ENCODE data around the gene TRMT2A.
A peak's percentile ranks its signal among the peaks of the same experiment; 100 is the strongest.

TRMT2A gene

DNA sequence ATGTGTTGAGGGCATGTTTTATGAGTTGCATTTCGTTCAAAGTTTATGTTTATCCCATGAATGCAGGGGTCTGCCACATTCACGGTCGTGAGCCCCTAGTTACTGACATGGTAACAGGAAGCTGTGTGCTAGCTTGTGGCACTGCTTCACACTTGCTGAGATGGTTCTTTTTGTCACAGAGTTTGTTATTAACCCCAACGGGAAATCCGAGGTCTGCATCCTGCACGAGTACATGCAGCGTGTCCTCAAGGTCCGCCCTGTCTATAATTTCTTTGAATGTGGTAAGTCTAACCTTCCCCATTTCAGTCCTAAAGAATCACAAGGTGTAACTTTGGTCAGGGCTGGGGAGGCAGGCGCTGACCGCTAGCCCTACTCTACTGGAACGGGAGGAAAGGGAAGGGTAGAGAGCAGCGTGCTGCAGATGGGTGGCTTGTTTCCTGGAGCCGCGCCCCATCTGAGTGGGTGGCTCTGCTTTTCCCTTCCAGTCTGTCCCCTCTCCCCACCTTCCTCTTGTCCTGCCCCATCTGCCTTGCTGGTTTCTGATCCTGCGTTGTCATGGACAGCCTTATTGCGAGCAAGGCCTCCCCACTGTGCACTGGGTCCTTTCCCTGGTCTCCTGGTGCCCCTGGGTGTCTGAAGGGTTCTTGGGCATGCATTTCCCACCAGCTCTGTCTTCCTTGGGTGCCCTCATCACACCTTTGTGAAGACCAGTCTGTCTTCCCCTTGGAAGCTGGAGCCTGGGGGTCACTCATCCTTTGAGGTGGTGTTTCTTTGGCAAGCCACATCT is 25.1 kb downstream of the TRMT2A start:
- Histone ChIP-seq H3K4me1 (peaks cover 0 to 18% (median 6%) of the 10 kb centered on the region in 10 experiments; a peak in 10 of 20 replicates), H3K9me3 (replicated peaks in 1 of 11) (no peaks in the 10 kb centered on the region), H4K20me1 (peaks cover 0 to 100% (median 84%) of the 10 kb centered on the region in 11 experiments; a peak in 19 of 22 replicates), H3K27me3 (no peaks in the 10 kb centered on the region), H3K4me2 (no peak overlapping the region), H3K4me3 (no peak overlapping the region), H3K36me3 (peaks cover 100% of the 10 kb centered on the region in 11 experiments), H3K27ac (no peak overlapping the region), H3K9ac (no peak overlapping the region; a peak in 1 of 22 replicates)
- no peak for TF ChIP-seq Cebpa-rat (IDR thresholded peaks at IDR 0.05)

DNA sequence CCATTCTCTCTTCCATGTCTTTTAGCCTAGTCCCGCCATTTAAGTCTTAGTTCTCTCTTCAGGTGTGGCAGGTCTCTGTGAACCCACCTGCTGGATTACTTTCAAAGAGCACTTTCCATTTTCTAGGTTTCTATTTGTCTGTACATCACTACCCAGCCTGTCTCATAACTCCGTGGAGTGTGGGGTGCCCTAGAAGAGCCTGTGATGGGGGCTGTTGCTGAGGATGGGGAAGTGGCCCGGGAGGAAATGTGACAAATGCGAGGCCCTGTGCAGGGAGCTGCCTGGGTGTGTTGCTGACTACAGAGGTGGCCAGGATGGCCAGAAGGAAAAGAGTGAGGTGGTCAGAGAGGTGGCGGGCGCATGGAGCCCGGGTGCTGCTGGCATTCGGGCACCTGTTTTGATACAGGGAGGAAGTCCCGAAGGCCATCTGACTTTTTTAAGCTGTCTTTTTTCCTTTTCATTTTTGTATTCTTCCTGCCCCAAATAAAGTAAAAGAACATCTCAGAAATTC is 26.2 kb downstream of the TRMT2A start:
- Histone ChIP-seq H3K4me2 (peak overlapping the region in 3 of 11 experiments; percentile 19 to 33 (median 31); a peak in 4 of 22 replicates), H3K9me3 (replicated peaks in 1 of 11) (no peaks in the 10 kb centered on the region), H3K27me3 (no peaks in the 10 kb centered on the region), H3K9ac (peak overlapping the region in 3 of 11 experiments; percentile 12 to 28 (median 26); a peak in 6 of 22 replicates), H4K20me1 (peaks cover 0 to 100% (median 92%) of the 10 kb centered on the region in 11 experiments; a peak in 20 of 22 replicates), H3K4me3 (no peak overlapping the region), H3K4me1 (peaks cover 0 to 18% (median 6%) of the 10 kb centered on the region in 10 experiments; a peak in 10 of 20 replicates), H3K36me3 (peaks cover 100% of the 10 kb centered on the region in 11 experiments), H3K27ac (no peak overlapping the region)
- no peak for TF ChIP-seq Cebpa-rat (IDR thresholded peaks at IDR 0.05)

GRCh38 chr22:20089977-20090729 is 26.9 kb downstream of the TRMT2A start:
- Histone ChIP-seq H3K9ac (peak overlapping the region in 3 of 11 experiments; percentile 6 to 29 (median 12); a peak in 1 of 22 replicates), H4K20me1 (peaks cover 1 to 100% (median 95%) of the 10 kb centered on the region in 11 experiments; a peak in 20 of 22 replicates), H3K36me3 (peaks cover 98 to 100% (median 100%) of the 10 kb centered on the region in 11 experiments), H3K9me3 (replicated peaks in 1 of 11) (no peaks in the 10 kb centered on the region), H3K4me3 (no peak overlapping the region), H3K4me2 (peak overlapping the region in 3 of 11 experiments; percentile 19 to 33 (median 31); a peak in 4 of 22 replicates), H3K4me1 (peaks cover under 1 to 18% (median 7%) of the 10 kb centered on the region in 10 experiments; a peak in 18 of 20 replicates), H3K27ac (no peak overlapping the region), H3K27me3 (no peaks in the 10 kb centered on the region)
- no peak for TF ChIP-seq Cebpa-rat (IDR thresholded peaks at IDR 0.05)

GRCh38 chr22:20089226-20089976 is 27.6 kb downstream of the TRMT2A start:
- H3K36me3 ChIP-seq = peaks cover 90 to 100% (median 95%) of the 10 kb centered on the region in 11 experiments

GRCh38 chr22:20088263-20088648 is 28.8 kb downstream of the TRMT2A start:
- H3K27me3 ChIP-seq = no peaks in the 10 kb centered on the region
- peaks cover 20 to 36% (median 26%) of the 10 kb centered on the region in 10 experiments for H3K4me1 ChIP-seq
- no peak overlapping the region for H3K4me3 ChIP-seq
- no peak overlapping the region for H3K27ac ChIP-seq
- H4K20me1 ChIP-seq = peaks cover 20 to 100% (median 97%) of the 10 kb centered on the region in 11 experiments; a peak in 21 of 22 replicates
- H3K36me3 ChIP-seq = peaks cover 79 to 100% (median 85%) of the 10 kb centered on the region in 11 experiments
- no peak overlapping the region for H3K4me2 ChIP-seq
- H3K9ac ChIP-seq = no peak overlapping the region
- TF ChIP-seq Cebpa-rat (IDR thresholded peaks at IDR 0.05) = no peak
- no peaks in the 10 kb centered on the region for H3K9me3 ChIP-seq (replicated peaks in 1 of 11)

More at GRCh38 chr22:20089226-20089976, 27.6 kb downstream of the TRMT2A start:
- H3K27ac ChIP-seq = no peak overlapping the region
- peaks cover 8 to 24% (median 14%) of the 10 kb centered on the region in 10 experiments for H3K4me1 ChIP-seq
- no peaks in the 10 kb centered on the region for H3K27me3 ChIP-seq
- peak overlapping the region in 3 of 11 experiments; percentile 4 to 6 (median 4); a peak in 2 of 22 replicates for H3K9ac ChIP-seq
- H3K4me2 ChIP-seq = no peak overlapping the region
- no peak overlapping the region for H3K4me3 ChIP-seq
- H4K20me1 ChIP-seq = peaks cover 9 to 100% (median 97%) of the 10 kb centered on the region in 11 experiments; a peak in 21 of 22 replicates
- TF ChIP-seq Cebpa-rat (IDR thresholded peaks at IDR 0.05) = no peak
- H3K9me3 ChIP-seq (replicated peaks in 1 of 11) = no peaks in the 10 kb centered on the region

DNA sequence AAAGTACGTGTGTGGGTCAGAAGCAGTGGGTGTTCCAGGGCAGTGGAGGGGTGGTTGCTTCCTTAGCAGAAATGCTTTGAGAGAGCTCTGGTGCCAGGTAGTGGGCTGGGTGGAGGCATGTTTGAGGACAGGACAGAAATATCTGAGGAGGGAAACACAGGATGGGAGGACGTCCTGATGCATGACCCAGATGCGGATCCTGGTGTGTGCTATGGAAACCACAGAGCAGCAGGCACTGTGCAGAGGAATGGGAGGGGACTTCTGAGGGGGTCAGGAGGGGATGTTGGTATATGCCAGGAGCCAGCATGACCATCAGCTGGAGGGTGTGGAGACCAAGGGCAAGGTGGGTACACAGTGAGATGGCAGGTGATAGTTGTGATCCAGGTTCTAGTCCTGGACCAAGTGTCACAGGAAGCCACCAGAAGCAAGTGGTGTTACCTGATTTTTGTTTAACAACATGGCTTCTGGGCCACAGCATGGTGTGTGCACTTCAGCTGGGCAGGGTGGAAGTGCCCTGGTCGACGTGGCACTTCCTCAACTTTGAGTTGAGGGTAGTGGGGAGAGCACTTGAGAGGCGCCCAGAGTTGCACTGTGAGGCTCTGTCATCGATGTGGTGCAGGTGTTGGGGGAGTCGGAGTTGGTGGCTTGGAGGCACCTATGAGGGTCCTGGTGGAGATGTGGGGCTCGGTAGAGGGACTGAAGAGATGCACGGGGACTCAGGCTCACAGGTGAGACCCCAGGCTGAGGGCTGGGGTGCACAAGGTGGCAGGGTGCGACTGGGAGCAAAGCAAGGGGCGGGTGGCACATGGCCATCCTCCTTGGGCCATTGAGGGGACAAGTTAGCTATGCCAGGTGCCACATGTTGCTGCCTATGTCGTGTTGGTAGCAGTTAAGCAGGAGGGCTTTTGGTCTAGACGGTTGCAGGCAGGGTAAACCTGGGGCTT is 29.4 kb downstream of the TRMT2A start:
- Histone ChIP-seq H3K27ac (no peak overlapping the region), H3K36me3 (peaks cover 72 to 100% (median 81%) of the 10 kb centered on the region in 11 experiments), H3K9me3 (replicated peaks in 1 of 11) (no peaks in the 10 kb centered on the region), H3K4me3 (no peak overlapping the region), H3K9ac (0 out of 22 replicates have a peak overlapping the region, but pooled peaks of 2 of the 11 experiments have one; percentile 3 to 4), H3K4me1 (peaks cover 26 to 42% (median 32%) of the 10 kb centered on the region in 10 experiments), H3K4me2 (no peak overlapping the region), H4K20me1 (peaks cover 27 to 100% (median 100%) of the 10 kb centered on the region in 11 experiments; a peak in 21 of 22 replicates), H3K27me3 (no peaks in the 10 kb centered on the region)
- no peak for TF ChIP-seq Cebpa-rat (IDR thresholded peaks at IDR 0.05)

GRCh38 chr22:20086763-20087162 is 30.3 kb downstream of the TRMT2A start:
- Histone ChIP-seq H3K36me3 (peaks cover 64 to 100% (median 78%) of the 10 kb centered on the region in 11 experiments), H3K9ac (0 out of 22 replicates have a peak overlapping the region, but pooled peaks of 2 of the 11 experiments have one; percentile 3 to 4), H3K4me2 (no peak overlapping the region), H3K27ac (no peak overlapping the region), H3K4me3 (no peak overlapping the region), H3K9me3 (replicated peaks in 1 of 11) (no peaks in the 10 kb centered on the region), H4K20me1 (peaks cover 28 to 100% (median 98%) of the 10 kb centered on the region in 11 experiments; a peak in 21 of 22 replicates), H3K27me3 (no peaks in the 10 kb centered on the region), H3K4me1 (peaks cover 34 to 51% (median 41%) of the 10 kb centered on the region in 10 experiments)
- TF ChIP-seq Cebpa-rat (IDR thresholded peaks at IDR 0.05) = no peak
